GM21576 (cell line): ENCODE data around the gene FAM89A.
A peak's percentile ranks its signal among the peaks of the same experiment; 100 is the strongest.
"Not testable (repeated sequence)": the region's sequence is repeated elsewhere in the genome, so short reads cannot be mapped to it uniquely, and the experiment has no call there.

ENCODE experiments used
- ATAC-seq: cut with Tn5 transposase; IDR thresholded peaks from one replicate; pipeline ENCODE4 v1.9.1; 2021; ENCODE audit warnings: mild to moderate bottlenecking, moderate library complexity; ENCODE audit not compliant: unreplicated experiment

FAM89A gene

DNA sequence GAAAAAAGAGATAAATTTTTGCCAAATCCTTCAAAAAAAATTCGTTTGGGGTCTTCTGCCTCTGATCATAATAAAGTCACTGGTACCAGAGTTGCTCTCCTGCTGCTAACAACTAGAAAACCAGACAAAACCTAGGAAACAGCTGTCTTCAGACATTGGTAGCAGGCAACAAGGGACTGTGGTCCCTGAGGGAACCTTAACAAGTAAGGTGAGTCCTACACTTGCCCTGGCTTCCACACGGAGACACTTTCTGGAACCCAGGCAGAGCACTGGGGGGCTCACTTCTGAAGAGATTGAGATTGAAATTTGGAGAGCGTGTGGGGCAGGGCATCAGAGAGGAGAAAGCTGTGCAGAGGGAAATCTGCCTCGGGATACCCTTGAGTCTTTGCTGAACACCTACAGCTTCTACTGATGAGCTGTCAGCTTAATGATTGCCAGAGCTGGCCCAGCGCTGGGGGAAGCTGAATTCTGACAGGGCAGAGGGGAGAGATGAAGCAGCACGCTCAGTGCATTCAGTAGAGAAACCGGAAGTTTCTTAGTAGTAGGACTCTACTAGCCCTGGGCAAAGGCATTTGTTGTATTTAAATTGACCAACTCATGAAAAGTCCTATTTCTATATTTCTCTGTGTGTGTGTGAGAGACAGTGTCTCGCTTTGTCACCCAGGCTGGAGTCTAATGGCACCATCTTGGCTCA is 18.5 kb upstream of the FAM89A start:
- no peak for ATAC-seq

DNA sequence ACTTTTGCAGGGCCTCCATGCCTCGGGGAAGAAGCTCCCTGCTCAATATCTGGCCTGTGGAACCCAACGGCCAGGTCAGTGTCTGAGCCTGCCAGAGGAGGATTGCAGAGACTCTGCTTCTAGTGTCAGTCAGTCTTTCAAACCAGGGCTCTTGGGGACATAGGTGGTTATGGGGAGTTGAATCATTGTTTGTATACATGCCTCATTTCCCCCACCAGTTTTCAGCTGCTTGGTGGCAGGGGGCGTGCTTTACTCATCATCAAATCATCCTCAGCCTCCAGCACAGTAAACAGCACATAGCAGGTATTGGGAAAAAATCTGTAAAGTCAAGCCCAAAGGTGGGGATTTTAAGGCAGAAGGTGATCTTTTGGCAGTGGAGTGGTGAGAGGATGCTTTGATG is 17.4 kb upstream of the FAM89A start:
- ATAC-seq: no peak

DNA sequence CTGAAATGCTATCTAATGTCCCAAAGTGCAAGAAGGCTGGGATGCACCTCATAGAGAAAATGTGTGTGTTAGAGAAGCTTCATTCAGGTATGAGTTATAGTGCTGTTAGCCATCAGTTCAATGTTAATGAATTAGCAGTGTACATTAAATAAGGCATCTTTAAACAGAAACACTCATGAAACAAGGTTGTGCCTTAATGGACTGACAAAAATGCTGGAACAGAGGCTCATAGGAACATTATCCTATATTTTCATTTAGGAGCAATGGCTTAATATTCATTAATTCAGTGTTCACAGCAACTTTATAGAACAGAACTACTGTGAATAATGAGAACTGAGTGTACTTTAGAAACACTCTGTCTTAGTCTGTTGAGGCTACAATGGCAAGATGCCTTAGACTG is 15.2 kb upstream of the FAM89A start:
- ATAC-seq: no peak

DNA sequence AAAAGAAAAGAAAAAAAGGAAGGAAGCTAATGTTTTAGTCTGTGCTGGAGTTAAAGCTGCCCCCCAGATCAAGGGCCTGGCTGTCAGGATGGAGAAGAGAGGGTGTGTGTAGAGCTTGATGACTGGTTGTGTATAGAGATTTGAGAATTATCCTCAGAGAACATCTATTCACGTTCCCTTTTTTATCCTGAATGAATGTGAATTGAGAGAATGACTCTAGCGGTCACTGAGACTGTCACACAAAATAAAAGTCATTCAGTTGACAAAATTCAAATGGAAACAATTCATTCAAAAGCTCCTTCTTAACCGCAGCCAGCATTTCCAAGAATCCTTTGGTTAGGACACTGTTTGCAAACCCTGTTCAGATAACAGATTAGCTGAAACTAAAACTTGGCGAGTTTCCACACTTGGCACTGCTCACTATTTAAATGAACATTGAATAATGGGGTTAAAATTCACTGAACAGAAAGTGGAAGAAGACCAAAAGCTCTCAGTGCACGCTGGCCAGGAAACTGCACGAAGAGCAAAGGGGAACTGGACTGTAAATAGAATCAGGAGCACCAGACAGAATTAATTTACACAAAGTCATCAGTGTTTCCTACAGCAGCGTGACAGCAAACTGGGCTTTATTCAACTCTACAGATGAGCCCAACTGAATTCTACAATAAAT is 13.6 kb upstream of the FAM89A start:
- peak; percentile 89 for ATAC-seq

DNA sequence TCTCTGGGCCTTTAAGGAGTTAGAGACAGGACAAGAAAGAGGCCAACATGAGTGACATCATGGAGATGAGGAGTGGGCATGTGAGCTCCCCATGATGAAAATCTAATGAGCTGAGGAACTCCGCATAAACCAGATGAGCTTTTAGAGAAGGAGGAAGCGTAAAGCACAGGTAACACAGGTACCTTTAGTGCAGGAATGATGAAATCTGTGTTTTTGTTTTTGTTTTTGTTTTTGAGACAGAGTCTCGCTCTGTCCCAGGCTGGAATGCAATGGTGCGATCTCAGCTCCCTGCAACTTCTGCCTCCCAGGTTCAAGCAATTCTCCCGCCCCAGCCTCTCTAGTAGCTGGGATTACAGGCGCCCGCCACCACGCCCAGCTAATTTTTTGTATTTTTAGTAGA is 12.7 kb upstream of the FAM89A start:
- no peak for ATAC-seq

DNA sequence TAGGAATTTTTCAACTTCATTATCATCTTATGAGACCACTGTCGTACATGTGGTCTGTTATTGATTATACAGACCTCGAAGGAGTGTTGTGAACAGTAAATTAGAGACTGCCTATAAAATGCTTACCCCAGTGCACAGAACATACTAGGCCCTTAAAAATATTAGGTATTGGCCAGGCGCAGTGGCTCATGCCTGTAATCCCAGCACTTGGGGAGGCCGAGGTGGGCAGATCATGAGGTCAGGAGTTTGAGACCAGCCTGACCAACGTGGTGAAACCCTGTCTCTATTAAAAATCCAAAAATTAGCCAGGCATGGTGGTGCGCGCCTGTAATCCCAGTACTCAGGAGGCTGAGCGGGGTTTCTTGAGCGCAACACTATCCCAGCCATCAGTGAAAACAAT is 10.9 kb upstream of the FAM89A start:
- not testable (repeated sequence) for ATAC-seq

DNA sequence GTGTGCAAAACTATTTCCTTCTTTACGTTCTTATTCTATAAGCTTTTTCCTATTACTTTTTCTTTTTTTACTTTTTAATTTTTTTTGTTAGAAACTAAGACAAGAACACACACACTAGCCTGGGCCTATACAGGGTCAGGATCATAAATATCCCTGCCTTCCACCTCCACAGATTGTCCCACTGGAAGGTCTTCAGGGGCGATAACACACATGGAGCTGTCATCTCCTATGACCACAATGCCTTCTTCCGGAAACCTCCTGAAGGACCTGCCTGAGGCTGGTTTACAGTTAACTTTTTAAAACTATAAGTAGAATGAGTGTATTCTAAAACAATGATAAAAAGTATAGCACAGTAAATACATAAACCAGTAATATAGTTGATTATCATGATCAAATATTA is 10.3 kb upstream of the FAM89A start:
- ATAC-seq: no peak

DNA sequence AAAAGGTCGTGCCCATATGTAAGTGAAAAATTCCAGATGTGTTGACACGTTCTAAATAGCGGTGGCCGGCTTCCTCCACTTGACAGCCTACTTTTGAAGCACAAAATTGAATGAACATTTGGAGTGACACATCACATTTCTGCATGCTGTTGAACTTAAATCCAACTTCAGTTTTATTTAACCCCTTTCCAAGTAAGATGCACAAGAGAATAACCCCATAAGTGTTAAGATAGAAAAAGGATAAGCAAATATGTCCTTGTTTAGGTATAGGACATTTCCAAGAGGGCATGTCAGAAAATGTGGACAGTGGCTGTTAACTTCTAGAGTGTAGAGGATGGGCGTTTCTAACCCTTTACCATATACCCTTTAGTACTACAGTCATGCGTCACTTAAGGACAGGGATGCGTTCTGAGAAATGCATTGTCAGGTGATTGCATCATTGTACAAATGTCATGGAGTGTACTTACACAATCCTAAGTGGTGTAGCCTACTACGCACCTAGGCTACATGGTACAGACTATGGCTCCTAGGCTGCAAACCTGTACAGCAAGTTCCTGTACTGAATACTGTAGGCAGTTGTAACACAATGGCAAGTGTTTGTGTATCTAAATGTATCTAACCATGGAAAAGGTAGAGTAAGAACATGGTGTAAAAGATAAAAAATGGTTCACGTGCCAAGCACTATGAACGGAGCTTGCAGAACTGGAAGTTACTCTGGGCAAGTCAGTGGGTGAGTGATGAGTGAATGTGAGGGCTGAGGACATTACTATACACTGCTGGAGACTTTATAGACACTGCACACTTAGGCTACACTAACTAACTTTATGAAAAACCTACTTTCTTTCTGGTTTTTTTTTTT is 9.3 kb upstream of the FAM89A start:
- ATAC-seq: no peak

DNA sequence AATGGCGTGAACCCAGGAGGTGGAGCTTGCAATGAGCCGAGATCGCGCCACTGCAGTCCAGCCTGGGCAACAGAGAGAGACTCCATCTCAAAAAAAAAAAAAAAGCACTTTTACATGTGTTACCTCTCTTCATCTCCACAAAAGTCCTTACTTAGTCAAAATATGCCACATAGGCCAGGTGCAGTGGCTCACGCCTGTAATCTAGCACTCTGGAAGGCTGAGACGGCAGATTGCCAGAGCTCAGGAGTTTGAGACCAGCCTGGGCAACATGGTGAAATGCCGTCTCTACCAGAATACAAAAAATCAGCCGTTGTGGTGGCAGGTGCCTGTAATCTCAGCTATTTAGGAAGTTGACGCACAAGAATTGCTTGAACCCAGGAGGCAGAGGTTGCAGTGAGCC is 8.4 kb upstream of the FAM89A start:
- not testable (repeated sequence) for ATAC-seq

DNA sequence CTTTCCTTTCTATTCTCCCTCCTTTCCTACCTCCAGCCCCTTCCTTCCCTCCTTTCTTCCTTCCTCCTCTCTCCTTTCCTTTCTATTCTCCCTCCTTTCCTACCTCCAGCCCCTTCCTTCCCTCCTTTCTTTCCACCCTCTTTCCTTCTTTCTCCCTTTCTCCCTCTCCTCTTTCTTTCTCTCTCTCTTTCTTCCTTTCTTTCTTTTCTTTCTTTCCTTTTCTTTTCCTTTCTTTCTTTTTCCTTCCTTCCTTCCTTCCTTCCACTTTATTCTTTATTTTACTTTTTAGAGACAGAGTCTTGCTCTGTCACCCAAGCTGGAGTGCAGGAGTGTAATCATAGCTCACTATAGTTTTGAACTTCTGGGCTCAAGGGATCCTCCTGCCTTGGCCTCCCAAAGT is 7.5 kb upstream of the FAM89A start:
- not testable (repeated sequence) for ATAC-seq

DNA sequence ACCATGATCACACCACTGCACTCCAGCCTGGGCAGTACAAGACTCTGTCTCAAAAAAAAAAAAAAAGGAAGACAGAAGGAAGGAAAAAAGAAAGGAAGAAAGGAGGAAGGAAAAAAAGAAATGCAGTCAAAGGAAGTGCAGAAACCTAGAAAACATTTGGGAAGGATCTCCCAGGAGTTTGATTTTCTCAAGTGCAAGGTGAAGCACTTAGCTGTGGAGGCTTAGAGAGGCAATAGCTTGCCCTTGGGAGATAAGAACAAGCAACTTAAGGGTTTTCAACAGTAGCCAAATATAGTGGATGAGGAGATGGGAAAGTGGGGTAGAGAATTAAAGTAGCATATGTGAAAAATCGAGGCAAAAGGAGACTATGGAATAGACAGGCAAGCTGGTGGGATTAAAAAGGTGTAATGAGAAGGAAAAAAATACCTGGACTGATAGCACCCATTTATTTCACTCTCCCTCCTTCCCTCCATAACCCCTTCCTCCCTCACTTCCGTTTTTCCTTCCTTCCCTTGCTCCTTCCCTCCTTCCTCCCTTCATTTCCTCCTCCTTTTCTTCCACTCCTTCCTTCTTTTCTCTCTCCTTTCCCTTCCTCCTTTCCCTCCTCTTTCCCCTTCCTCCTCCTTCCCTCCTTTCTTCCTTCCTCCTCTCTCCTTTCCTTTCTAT is 6.8 kb upstream of the FAM89A start:
- no peak for ATAC-seq

DNA sequence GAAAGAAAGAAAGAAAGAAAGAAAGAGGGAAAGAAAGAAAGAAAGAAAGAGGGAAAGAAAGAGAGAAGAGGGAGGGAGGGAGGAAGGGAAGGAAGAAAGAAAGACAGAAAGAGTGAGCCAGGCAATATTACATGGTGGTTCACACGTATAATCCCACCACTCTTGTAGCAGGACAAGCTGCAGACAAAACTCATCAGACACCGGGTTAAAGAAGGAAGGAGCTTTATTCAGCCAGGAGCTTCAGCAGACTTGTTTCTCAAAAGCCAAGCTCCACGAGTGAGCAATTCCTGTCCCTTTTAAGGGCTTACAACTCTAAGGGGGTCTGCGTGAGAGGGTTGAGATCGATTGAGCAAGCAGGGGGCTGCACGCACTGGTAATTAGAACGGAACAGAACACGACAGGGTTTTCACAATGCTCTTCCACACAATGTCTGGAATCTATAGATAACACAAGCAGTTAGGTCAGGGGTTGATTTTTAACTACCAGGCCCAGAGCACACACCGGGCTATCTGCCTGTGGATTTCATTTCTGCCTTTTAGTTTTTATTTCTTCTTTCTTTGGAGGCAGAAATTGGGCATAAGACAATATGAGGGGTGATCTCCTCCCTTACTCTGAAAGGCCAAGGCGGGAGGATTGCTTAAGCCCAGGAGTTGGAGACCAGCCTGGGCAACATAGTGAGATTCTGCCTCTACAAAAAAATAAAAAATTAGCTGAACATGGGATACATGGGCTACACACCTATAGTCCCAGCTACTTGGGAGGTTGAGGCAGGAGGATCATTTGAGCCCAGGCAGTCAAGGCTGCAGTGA is 6.1 kb upstream of the FAM89A start:
- not testable (repeated sequence) for ATAC-seq

DNA sequence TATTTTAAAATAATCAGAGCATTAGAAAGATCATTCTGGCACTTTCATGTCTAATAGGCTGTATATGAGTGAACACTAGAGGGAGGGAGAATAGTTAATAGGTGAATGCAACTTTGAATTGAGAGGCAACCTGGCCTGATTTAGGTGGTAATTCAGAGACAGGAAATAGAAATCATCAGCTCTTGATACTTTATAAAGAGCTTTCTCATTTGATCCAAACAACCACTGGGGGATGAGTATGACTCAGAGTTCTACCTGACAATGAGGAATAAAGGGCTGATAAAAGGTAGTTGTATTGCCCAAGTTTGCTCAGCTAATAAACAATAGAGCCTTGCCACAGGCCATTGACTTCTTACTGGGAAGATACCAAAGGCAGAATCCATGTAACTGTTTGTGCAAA is 5.2 kb upstream of the FAM89A start:
- no peak for ATAC-seq

DNA sequence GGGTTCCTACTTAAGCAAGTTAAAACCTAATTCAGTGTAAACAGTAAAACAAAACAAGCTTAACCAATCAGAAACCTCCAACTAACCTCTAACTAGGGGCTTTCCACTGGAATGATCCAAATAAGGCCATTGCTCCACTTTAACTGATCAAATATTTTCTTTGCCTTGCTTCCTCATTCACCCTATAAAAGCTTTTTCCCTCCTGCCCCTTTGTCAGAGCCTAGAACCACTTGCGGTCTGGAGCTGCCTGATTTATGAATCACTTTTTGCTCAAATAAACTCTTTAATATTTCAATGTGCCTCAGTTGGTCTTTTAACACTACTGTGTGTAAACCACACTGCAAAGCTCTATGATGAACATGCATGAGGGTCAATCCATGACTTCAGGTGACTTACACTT is 4.5 kb upstream of the FAM89A start:
- ATAC-seq: no peak

DNA sequence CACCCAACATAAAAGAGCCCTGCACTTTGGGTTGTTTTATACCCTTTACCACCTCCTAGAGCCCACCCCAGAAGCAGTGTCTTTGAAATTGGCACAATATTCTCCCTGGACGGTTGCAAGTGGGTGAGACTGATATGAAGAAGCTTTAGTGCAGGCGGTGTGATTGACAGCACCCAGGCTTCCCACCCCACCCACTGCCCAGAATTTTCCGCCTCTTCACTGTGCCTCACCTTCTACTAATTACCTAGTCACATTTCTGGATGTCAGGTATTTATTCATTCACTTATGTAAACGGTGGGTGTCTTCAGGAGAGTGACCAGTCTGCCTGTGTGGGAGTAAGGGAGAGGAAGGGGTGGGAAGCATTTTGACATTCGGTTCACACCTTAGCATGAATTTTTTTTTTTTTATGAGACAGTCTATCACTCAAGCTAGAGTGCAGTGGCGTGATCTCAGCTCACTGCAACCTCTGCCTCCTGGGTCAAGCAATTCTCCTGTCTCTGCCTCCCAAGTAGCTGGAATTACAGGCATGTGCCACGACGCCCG is 1.7 kb upstream of the FAM89A start:
- no peak for ATAC-seq

DNA sequence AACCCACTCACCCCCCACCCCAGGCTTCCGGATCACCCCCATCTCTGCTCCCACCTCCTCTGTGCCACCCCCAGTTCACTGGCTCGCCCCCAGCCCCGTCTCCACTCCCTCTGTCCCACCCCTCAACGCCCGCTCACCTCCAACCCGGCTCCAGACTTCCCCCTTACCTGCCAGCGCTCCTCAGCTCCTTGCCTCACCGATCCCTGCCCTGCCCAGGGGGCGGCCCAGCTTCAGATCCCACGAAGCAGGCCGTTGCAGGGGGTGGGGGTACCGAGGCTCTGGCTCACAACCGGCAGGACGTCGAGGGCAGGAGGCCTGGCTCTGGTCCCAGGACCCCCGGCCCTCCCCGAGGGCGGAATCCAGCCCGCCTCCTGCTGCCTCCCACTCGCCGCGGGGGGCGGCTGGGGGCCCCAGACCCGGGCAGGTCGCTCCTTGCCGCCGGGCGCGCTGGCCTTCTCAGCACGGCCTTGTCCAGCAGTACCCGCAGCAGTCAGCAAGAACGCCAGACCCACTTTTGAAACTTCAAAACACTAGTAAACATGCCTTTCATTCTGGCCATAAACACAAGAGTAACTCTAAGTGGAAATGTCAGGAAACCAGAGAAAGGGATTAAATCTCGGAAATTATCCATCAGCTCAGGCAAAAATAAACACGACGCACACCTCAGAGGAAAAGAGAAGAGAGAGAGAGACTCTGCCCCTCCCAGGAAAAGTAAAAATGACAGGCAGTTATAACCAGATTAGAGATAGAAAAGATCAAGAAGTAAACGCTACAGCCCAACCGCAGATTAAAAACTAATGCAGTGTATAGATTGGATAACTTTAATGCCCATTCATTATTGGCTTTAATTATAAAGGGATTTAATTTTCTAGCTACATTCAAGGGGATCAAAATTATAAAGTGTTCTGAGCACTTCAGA is 1.0 kb upstream of the FAM89A start:
- ATAC-seq: no peak

DNA sequence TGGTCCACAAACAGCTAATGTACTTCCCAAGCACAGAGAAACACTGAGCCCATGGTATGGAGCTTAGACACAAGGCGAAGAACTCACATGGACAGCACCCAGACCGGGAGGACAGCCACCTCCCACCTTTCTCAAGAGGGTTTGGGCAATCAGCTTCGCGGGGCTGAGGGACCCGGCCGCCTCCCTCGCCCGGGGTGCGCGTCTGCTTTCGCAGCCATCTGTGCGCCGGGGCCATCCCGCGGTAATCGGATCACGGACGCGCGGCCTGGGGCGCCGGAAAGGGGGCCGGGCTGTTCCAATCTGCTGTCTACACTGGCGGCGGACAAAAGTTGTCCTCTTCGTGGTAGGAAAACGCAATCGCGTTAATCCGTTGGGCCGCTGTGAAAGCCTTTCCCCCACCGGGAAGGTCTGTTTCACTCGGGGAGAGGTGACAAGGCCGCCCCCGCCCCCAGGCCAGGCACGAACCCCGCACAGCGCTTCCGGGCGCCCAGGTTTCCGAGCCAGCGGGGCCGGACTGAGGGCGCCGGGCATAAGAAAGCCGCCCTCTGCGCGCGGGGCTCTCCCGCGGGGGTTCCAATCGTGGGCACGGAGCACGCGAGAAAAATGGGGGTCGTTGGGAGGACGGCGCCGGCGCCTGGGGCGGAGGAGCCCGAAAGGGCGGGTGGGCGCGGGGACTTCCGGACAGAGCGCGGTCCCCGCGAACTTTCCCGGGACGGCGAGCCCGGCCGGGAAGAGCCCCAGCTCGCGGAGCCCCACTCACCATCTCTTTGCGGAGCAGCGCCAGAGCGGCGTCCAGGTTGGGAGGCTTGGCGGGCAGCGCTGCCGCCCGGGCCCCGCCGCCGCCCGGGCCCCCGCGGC is 664 bp downstream of the FAM89A start:
- peak; percentile 41 for ATAC-seq
